ENCODE measurements around the gene SLC7A6OS.

The SLC7A6OS gene

GRCh38 chr16:68257906-68258800 lies 52.6 kb downstream of the SLC7A6OS start:
- TF ChIP-seq FOXM1 (IDR thresholded peaks at IDR 0.05; ENCODE audit: borderline replicate concordance, low read depth) = no peak
- peak; percentile 66 for TF ChIP-seq TEAD4 (IDR thresholded peaks at IDR 0.05)
- TF ChIP-seq REST (IDR thresholded peaks at IDR 0.05; ENCODE audit: low read depth) = no peak
- TF ChIP-seq EGR1 (IDR thresholded peaks at IDR 0.05) = 0 out of 2 replicates have a peak, but pooled peaks have one; percentile 63
- TF ChIP-seq EP300 (IDR thresholded peaks at IDR 0.05; ENCODE audit: borderline replicate concordance) = peak; percentile 31; the same call in 1 of the 2 replicates
- TF ChIP-seq MAX (IDR thresholded peaks at IDR 0.05) = peak; percentile 95
- no peak for TF ChIP-seq CEBPB (IDR thresholded peaks at IDR 0.05)
- TF ChIP-seq, protein P1, sequence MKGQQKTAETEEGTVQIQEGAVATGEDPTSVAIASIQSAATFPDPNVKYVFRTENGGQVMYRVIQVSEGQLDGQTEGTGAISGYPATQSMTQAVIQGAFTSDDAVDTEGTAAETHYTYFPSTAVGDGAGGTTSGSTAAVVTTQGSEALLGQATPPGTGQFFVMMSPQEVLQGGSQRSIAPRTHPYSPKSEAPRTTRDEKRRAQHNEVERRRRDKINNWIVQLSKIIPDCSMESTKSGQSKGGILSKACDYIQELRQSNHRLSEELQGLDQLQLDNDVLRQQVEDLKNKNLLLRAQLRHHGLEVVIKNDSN (IDR thresholded peaks at IDR 0.05) = peak; percentile 27; the same call in 1 of the 2 replicates

DNA sequence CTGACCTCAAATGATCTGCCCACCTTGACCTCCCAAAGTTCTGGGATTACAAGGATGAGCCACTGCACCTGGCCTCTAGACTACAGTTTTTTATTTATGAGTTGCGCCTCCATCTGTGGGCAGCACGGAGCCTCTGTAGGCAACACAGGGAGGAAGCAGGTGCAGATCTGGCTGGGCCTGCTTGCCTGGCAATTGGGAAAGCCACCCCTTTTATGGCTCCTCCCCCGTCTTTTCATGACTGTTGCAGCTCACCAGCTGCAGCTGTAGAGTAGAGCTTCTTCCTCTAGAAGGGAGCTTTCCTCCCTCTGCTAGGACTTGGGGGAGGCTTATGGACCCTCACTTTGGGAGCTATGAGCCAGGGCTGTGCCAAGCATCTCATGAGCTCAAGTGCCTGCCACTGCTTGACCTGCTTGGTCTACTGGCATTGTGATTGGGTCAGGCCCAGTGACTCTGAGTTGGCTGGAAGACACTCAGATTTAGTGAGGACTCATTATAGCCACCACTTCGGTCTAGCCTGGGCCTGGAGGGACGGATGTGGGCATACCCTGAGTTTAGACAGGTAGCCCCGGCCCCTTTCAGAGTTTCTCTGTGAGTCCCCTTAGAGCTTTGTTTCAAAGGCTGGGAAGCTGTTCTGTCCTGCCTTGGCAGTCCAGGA lies 53.4 kb downstream of the SLC7A6OS start:
- no peak for TF ChIP-seq EGR1 (IDR thresholded peaks at IDR 0.05)
- no peak for TF ChIP-seq TCF12 (IDR thresholded peaks at IDR 0.05; ENCODE audit: low read depth)
- TF ChIP-seq CEBPB (IDR thresholded peaks at IDR 0.05) = no peak
- no peak for TF ChIP-seq MAX (IDR thresholded peaks at IDR 0.05)
- no peak for TF ChIP-seq ZBTB7A (IDR thresholded peaks at IDR 0.05; ENCODE audit: low read depth)
- no peak for TF ChIP-seq TEAD4 (IDR thresholded peaks at IDR 0.05)
- no peak for TF ChIP-seq CREB1 (IDR thresholded peaks at IDR 0.05; ENCODE audit: low read depth)
- TF ChIP-seq TAF1 (IDR thresholded peaks at IDR 0.05; ENCODE audit: low read depth) = no peak
- no peak for TF ChIP-seq EP300 (IDR thresholded peaks at IDR 0.05; ENCODE audit: borderline replicate concordance)
- TF ChIP-seq, protein P1 (IDR thresholded peaks at IDR 0.05) = no peak
- TF ChIP-seq REST (IDR thresholded peaks at IDR 0.05; ENCODE audit: low read depth) = no peak
- no peak for TF ChIP-seq YY1 (IDR thresholded peaks at IDR 0.05; ENCODE audit: low read depth)
- no peak for TF ChIP-seq RAD21 (IDR thresholded peaks at IDR 0.05; ENCODE audit: low read depth)
- no peak for TF ChIP-seq NFIC (IDR thresholded peaks at IDR 0.05)
- no peak for TF ChIP-seq FOXM1 (IDR thresholded peaks at IDR 0.05; ENCODE audit: borderline replicate concordance, low read depth)

DNA sequence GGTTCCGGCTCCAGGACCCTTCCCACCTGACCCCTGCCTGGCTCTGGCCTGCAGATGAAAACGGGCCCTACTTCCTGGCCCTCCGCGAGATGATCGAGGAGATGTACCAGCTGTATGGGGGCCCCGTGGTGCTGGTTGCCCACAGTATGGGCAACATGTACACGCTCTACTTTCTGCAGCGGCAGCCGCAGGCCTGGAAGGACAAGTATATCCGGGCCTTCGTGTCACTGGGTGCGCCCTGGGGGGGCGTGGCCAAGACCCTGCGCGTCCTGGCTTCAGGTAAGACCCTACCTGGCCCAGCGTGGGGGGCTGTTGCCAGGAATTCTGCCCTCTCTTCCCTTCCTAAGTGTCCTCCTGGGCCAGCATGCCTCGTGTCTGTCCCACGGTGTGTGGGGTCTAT lies 55.0 kb downstream of the SLC7A6OS start:
- no peak for TF ChIP-seq CREB1 (IDR thresholded peaks at IDR 0.05; ENCODE audit: low read depth)
- TF ChIP-seq TCF12 (IDR thresholded peaks at IDR 0.05; ENCODE audit: low read depth) = no peak
- TF ChIP-seq TAF1 (IDR thresholded peaks at IDR 0.05; ENCODE audit: low read depth) = no peak
- no peak for TF ChIP-seq EP300 (IDR thresholded peaks at IDR 0.05; ENCODE audit: borderline replicate concordance)
- no peak for TF ChIP-seq YY1 (IDR thresholded peaks at IDR 0.05; ENCODE audit: low read depth)
- TF ChIP-seq REST (IDR thresholded peaks at IDR 0.05; ENCODE audit: low read depth) = no peak
- TF ChIP-seq MAX (IDR thresholded peaks at IDR 0.05) = no peak
- TF ChIP-seq, protein P1 (IDR thresholded peaks at IDR 0.05) = no peak
- TF ChIP-seq EGR1 (IDR thresholded peaks at IDR 0.05) = no peak
- TF ChIP-seq FOXM1 (IDR thresholded peaks at IDR 0.05; ENCODE audit: borderline replicate concordance, low read depth) = no peak

Measured in Ishikawa (cell line).